Tibial nerve (tissue), 4 donors: ENCODE measurements around the gene HOXA1. TPM values are rescaled to one million over a fixed set of nuclear protein-coding genes. Genes with fewer than 3 reads are reported as not detected.
A peak's percentile ranks its signal among the peaks of the same experiment; 100 is the strongest.

Experiments
- DNase-seq, 2 donors: peaks; one replicate each; pipeline ENCODE4 v3.0.0-alpha.2; 2019; ENCODE audit warnings: low spot score in 2 of 2
- H3K27ac ChIP-seq, 4 donors: fragments of 200-600 bp; sonication (generic) in 3 of 4; one replicate each; pipeline ENCODE4 v1.5.1; 2017 to 2019; ENCODE audit warnings: mild to moderate bottlenecking in 1 of 4
- H3K27me3 ChIP-seq, 2 donors: fragments of 200-600 bp; sonication (generic) in 1 of 2; one replicate each; pipeline versions ENCODE4 v1.5.1 to v1.6.0; 2017 to 2019
- H3K36me3 ChIP-seq, 3 donors: fragments of 200-600 bp; sonication (generic); one replicate each; pipeline ENCODE4 v1.5.1; 2018 to 2019
- H3K4me1 ChIP-seq, 4 donors: fragments of 200-600 bp; sonication (generic) in 3 of 4; one replicate each; pipeline ENCODE4 v1.5.1; 2017 to 2019
- H3K4me3 ChIP-seq, 4 donors: fragments of 200-600 bp; sonication (generic) in 3 of 4; one replicate each; pipeline ENCODE4 v1.5.1; 2017 to 2019; ENCODE audit warnings: mild to moderate bottlenecking in 1 of 4, moderate library complexity in 1 of 4
- H3K9me3 ChIP-seq, 4 donors: fragments of 200-600 bp; sonication (generic) in 3 of 4; one replicate each; pipeline ENCODE4 v1.5.1; 2017 to 2019
- EP300 ChIP-seq, 2 donors: sonication (generic); formaldehyde crosslinking; IDR thresholded peaks; one replicate each; pipeline ENCODE4 v1.6.1; 2017; ENCODE audit warnings: antibody characterized with exemption in 2 of 2, mild to moderate bottlenecking in 1 of 2
- POLR2A ChIP-seq, 2 donors: fragments of 450-650 bp; IDR thresholded peaks; one replicate each; pipeline ENCODE4 v1.6.1; 2017; ENCODE audit warnings: antibody characterized with exemption in 2 of 2, mild to moderate bottlenecking in 2 of 2, moderate library complexity in 2 of 2
- WGBS, 2 donors: methylation state at CpG; one replicate each; pipeline ENCODE4 v1.1.5; 2018; 5-methylcytosine and 5-hydroxymethylcytosine counted together
- total RNA-seq, 4 donors: library from RNA; depleted of rRNA; stranded (reverse); fragments of >200 nt; gene quantifications; one replicate each; pipeline ENCODE4 v1.1.0, GENCODE V29; 2016
- TF ChIP-seq, protein P1 (sequence below), 5 experiments: fragments of 200-600 bp in 3 of 5; fragments of 450-650 bp in 2 of 5; sonication (generic) in 3 of 5; IDR thresholded peaks; one replicate each; pipeline ENCODE4 v1.5.1; 2016 to 2019; ENCODE audit warnings: antibody characterized with exemption in 5 of 5, mild to moderate bottlenecking in 3 of 5, moderate library complexity in 2 of 5

HOXA1 gene
- total RNA-seq, 4 donors from 2014 or later = 0.44 to 2.1 (median 1.2) TPM

DNA sequence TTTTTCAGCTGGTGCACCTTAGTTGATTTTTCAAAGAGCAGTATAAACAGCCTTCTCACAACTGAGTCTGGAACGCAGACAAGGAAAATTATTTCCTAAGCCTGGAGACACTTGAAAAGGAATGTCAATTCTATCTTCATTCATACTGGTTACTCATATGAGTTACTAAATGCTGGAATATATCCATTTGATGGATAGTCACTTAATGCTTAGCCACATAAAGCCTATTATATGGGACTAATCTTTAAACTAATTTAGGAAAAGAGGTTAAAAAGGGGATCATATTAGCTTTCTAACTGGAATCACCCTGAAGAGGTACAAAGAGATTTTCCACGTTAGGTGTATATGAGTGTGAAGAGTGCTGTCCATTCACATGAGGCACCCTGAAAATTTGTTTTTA is 36.4 kb upstream of the HOXA1 start:
- no peak for TF ChIP-seq POLR2A (IDR thresholded peaks at IDR 0.05)
- TF ChIP-seq EP300 (IDR thresholded peaks at IDR 0.05) = no peak
- TF ChIP-seq, protein P1, sequence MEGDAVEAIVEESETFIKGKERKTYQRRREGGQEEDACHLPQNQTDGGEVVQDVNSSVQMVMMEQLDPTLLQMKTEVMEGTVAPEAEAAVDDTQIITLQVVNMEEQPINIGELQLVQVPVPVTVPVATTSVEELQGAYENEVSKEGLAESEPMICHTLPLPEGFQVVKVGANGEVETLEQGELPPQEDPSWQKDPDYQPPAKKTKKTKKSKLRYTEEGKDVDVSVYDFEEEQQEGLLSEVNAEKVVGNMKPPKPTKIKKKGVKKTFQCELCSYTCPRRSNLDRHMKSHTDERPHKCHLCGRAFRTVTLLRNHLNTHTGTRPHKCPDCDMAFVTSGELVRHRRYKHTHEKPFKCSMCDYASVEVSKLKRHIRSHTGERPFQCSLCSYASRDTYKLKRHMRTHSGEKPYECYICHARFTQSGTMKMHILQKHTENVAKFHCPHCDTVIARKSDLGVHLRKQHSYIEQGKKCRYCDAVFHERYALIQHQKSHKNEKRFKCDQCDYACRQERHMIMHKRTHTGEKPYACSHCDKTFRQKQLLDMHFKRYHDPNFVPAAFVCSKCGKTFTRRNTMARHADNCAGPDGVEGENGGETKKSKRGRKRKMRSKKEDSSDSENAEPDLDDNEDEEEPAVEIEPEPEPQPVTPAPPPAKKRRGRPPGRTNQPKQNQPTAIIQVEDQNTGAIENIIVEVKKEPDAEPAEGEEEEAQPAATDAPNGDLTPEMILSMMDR (IDR thresholded peaks at IDR 0.05) = no peak
- WGBS, 2 donors = 82 to 85% methylated on average over 2 of the region's 2 CpGs
- peaks cover 0 to 84% (median 20%) of the 10 kb centered on the region in 4 donors for H3K4me1 ChIP-seq

DNA sequence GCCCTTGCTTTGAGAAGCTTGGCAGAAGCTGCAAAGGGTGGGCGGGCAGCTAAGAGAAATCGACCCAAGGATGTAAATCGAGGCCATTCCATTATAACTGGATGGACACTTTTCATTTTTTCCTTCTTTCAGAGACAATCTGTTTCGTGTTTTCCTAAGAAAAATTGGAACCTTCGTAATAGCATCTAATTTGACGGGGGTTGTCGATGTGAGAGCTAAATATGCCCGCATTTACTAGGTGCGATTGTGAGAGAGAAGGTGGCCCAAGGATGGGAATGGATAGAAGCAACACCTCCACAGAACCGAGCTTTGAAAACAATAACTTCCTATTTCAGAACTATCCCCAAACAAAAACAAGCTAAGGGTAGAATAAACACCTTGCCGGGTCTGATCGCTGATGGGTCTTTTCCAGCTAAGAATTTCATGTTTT is 35.6 kb upstream of the HOXA1 start:
- no peaks in the 10 kb centered on the region for H3K36me3 ChIP-seq
- no peaks in the 10 kb centered on the region for H3K9me3 ChIP-seq
- DNase-seq = no peak
- peaks cover 0 to 64% of the 10 kb centered on the region in 2 donors for H3K27me3 ChIP-seq
- peaks cover 0 to 79% (median 16%) of the 10 kb centered on the region in 4 donors for H3K4me1 ChIP-seq
- TF ChIP-seq EP300 (IDR thresholded peaks at IDR 0.05) = no peak
- TF ChIP-seq, protein P1 (IDR thresholded peaks at IDR 0.05) = no peak
- H3K4me3 ChIP-seq = peak overlapping the region; percentile 51 to 76 (median 64)
- 37 to 44% methylated on average over 12 of the region's 12 CpGs for WGBS, 2 donors
- peak overlapping the region in 3 of 4 donors; percentile 56 to 90 (median 84) for H3K27ac ChIP-seq

More for the DNA sequence above, 36.4 kb upstream of the HOXA1 start:
- H3K36me3 ChIP-seq = no peaks in the 10 kb centered on the region
- H3K4me3 ChIP-seq = no peak overlapping the region
- DNase-seq = no peak
- no peak overlapping the region for H3K27ac ChIP-seq
- peaks cover 0 to 66% of the 10 kb centered on the region in 2 donors for H3K27me3 ChIP-seq
- no peaks in the 10 kb centered on the region for H3K9me3 ChIP-seq

- Histone ChIP-seq H3K9me3 (no peaks in the 10 kb centered on the region), H3K27me3 (peaks cover 0 to 58% of the 10 kb centered on the region in 2 donors), H3K4me3 (peak within 1 kb of the TSS; percentile 51 to 76 (median 64)), H3K27ac (peak within 1 kb of the TSS; percentile 56 to 90 (median 76)), H3K4me1 (peaks cover 0 to 79% (median 13%) of the 10 kb centered on the region in 4 donors), H3K36me3 (no peaks in the 10 kb centered on the region)
- 2 to 5% methylated on average over 48 to 64 of the region's 67 CpGs for WGBS, 2 donors
- DNase-seq = peak; percentile 84 to 90
- TF ChIP-seq, protein P1 (IDR thresholded peaks at IDR 0.05) = no peak
- TF ChIP-seq EP300 (IDR thresholded peaks at IDR 0.05) (peak; percentile 37 to 77), POLR2A (IDR thresholded peaks at IDR 0.05) (peak in 1 of 2 donors; percentile 69)
These were observed 35.0 kb upstream of the HOXA1 start, which contains the start of gene HOXA4 for GRCh38 chr7:27130540-27131389. Gene HOXA4, minus strand, starts transcription at chr7:27130757. Its CDS starts 24 bp downstream, at chr7:27130733.

DNA sequence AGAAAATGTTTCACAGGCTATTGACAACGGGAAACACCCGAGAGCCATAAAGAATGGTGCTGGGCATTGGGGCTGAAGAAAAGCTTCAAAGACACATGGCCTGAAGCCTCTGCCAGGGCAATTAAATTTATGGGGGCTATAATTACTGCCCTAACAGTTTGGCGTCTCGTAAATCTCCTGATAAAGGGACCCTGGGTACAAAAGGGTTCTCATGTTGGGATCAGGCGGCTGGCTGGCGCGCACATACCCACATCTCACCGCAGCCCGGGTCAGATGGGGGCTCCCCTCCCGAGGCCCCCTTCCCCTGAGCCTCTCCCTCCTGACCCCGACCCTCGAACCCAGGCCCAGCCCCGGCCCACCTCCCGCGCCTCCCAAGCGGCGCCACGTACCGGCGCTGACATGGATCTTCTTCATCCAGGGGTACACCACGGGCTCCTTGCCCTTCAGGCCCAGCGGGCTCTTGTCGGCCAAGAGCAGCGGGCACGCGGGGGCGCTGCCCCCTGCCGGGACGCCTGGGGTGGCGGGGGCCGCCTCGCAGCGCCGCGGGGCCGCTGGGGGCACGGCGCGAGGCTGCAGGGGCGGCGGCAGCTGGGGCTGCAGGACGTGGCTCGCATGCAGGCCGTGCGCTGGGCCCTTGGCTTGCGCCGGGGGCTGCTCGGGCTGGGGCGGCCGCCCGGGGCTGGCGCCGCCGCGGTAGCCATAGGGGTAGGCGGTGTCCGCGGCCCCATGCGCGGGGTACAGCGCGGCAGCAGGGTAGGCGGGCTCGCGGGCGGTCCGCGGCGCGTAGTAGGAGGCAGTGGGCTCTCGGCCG is 34.1 kb upstream of the HOXA1 start:
- Histone ChIP-seq H3K27ac (peak overlapping the region; percentile 56 to 90 (median 71)), H3K27me3 (peaks cover 0 to 50% of the 10 kb centered on the region in 2 donors), H3K4me1 (peaks cover 0 to 80% (median 6%) of the 10 kb centered on the region in 4 donors), H3K36me3 (no peaks in the 10 kb centered on the region), H3K9me3 (no peaks in the 10 kb centered on the region), H3K4me3 (peak overlapping the region; percentile 51 to 76 (median 64))
- DNase-seq = no peak
- TF ChIP-seq, protein P1 (IDR thresholded peaks at IDR 0.05) = peak in 3 of 5 experiments; percentile 13 to 21 (median 19)
- TF ChIP-seq POLR2A (IDR thresholded peaks at IDR 0.05) = no peak
- no peak for TF ChIP-seq EP300 (IDR thresholded peaks at IDR 0.05)
- WGBS, 2 donors = 26 to 32% methylated on average over 11 to 22 of the region's 72 CpGs
